Neutrophil (primary cell): ENCODE measurements around the gene PTPRS.
"Not testable (repeated sequence)": the region's sequence is repeated elsewhere in the genome, so short reads cannot be mapped to it uniquely, and the experiment has no call there.

ENCODE experiments used
- H3K27ac ChIP-seq: fragments of 200-600 bp; sonication (generic); 2 replicates; pipeline ENCODE4 v1.5.1; 2016; ENCODE audit warnings: mild to moderate bottlenecking, moderate library complexity
- H3K27me3 ChIP-seq: fragments of 200-600 bp; sonication (generic); 2 replicates; pipeline ENCODE4 v1.6.0; 2016; ENCODE audit warnings: mild to moderate bottlenecking
- H3K36me3 ChIP-seq: fragments of 200-600 bp; sonication (generic); 2 replicates; pipeline ENCODE4 v1.5.1; 2017
- H3K4me1 ChIP-seq, 2 experiments: fragments of 200-600 bp in 1 of 2; sonication (generic) in 1 of 2; 1 replicate in 1 of 2; 2 replicates in 1 of 2; pipeline versions ENCODE4 v1.5.1 to v1.6.1; 2013 to 2016; ENCODE audit warnings: low read depth in 1 of 2, low read length in 1 of 2, mild to moderate bottlenecking in 1 of 2, moderate library complexity in 1 of 2; ENCODE audit not compliant: control insufficient read depth in 1 of 2, insufficient read depth in 1 of 2
- H3K4me3 ChIP-seq, 2 experiments: fragments of 200-600 bp in 1 of 2; sonication (generic) in 1 of 2; 1 replicate in 1 of 2; 2 replicates in 1 of 2; pipeline ENCODE4 v1.5.1; 2013 to 2016; ENCODE audit warnings: low read depth in 1 of 2, low read length in 1 of 2, mild to moderate bottlenecking in 1 of 2, moderate library complexity in 1 of 2
- H3K9me3 ChIP-seq: fragments of 200-600 bp; sonication (generic); 2 replicates; pipeline ENCODE4 v1.5.1; 2016
- TF ChIP-seq, protein P1 (sequence below): fragments of 200-600 bp; sonication (generic); IDR thresholded peaks from 2 replicates; pipeline ENCODE4 v1.5.1; 2016; ENCODE audit warnings: antibody characterized with exemption

The PTPRS gene

DNA sequence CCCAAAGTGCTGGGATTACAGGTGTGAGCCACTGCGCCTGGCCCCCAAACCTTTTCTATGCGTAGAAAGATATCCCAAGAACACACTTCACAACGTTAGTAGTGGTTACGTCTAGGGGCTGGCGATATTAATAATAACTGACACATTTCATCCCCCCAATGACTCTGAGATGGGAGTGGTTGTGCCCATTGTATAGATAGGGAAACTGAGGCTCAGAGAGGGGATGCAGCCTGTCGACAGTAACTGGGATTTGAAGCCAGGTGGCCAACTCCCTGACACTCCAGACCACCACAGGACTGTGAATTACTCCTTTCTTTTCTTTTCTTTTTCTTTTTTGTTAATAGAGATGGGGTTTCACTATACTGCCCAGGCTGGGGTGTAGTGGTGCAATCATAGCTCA lies 25.3 kb upstream of the PTPRS start:
- TF ChIP-seq, protein P1, sequence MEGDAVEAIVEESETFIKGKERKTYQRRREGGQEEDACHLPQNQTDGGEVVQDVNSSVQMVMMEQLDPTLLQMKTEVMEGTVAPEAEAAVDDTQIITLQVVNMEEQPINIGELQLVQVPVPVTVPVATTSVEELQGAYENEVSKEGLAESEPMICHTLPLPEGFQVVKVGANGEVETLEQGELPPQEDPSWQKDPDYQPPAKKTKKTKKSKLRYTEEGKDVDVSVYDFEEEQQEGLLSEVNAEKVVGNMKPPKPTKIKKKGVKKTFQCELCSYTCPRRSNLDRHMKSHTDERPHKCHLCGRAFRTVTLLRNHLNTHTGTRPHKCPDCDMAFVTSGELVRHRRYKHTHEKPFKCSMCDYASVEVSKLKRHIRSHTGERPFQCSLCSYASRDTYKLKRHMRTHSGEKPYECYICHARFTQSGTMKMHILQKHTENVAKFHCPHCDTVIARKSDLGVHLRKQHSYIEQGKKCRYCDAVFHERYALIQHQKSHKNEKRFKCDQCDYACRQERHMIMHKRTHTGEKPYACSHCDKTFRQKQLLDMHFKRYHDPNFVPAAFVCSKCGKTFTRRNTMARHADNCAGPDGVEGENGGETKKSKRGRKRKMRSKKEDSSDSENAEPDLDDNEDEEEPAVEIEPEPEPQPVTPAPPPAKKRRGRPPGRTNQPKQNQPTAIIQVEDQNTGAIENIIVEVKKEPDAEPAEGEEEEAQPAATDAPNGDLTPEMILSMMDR = no peak
- Histone ChIP-seq H3K9me3 (no peaks in the 10 kb centered on the region), H3K27me3 (no peaks in the 10 kb centered on the region), H3K4me3 (no peak overlapping the region), H3K27ac (no peak overlapping the region), H3K4me1 (no peaks in the 10 kb centered on the region), H3K36me3 (no peaks in the 10 kb centered on the region)

DNA sequence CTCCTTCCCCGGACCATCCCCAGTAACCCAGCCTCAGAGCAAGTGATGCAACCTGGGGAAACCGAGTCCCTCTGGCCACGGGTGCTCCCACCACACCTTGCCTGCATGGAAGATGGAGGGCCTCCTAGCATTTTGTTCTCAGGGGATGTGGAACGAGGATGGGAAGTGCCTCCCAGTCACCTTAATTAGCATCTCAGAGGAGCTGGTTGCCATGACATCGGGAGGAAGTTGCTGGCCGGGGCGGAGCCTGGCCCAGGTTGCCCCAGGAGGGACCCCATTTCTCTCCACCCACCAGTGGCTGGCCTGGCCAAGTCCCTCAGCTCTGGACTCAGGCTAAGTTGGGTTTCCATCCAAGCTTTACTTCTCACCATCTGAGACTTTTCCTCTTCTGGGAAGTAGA lies 24.1 kb upstream of the PTPRS start:
- no peaks in the 10 kb centered on the region for H3K36me3 ChIP-seq
- no peaks in the 10 kb centered on the region for H3K4me1 ChIP-seq
- H3K9me3 ChIP-seq = no peaks in the 10 kb centered on the region
- TF ChIP-seq, protein P1 = no peak
- H3K27ac ChIP-seq = no peak overlapping the region
- peaks cover 7% of the 10 kb centered on the region for H3K27me3 ChIP-seq
- H3K4me3 ChIP-seq = no peak overlapping the region

DNA sequence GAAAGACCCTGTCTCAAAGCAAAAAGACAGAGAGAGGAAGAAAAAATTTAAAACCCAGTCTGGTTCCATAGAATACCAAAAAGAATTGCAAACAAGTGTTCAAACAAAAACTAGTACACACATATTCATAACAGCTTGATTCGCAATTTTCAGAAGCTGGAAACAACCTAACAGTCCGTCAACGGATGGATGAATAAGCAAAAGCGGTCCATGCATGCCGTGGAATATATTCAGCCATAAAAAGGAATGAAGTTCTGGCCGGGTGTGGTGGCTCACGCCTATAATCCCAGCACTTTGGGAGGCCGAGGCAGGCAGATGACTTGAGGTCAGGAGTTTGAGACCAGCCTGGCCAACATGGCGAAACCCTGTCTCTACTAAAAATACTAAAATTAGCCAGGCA lies 21.2 kb upstream of the PTPRS start:
- not testable (repeated sequence) for H3K4me3 ChIP-seq, H3K9me3 ChIP-seq, H3K27ac ChIP-seq, H3K36me3 ChIP-seq, H3K4me1 ChIP-seq
- peaks cover 18% of the 10 kb centered on the region for H3K27me3 ChIP-seq

DNA sequence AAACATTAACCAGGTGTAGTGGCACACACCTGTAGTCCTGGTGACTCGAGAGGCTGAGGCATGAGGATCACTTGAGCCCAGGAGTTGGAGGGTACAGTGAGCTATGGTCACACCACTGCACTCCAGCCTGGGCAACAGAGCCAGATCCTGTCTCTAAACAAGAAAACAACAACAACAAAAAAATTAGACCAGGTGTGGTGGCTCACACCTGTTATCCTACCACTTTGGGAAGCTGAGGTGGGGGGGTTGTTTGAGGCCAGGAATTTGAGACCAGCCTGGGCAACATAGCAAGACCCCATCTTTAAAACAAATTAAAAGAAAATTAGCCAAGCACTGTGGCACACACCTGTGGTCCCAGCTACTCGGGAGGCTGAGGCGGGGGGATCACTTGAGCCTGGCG lies 20.8 kb upstream of the PTPRS start:
- Histone ChIP-seq H3K4me1 (no peaks in the 10 kb centered on the region), H3K27me3 (peaks cover 18% of the 10 kb centered on the region), H3K27ac (no peak overlapping the region), H3K36me3 (no peaks in the 10 kb centered on the region), H3K9me3 (no peaks in the 10 kb centered on the region), H3K4me3 (no peak overlapping the region)
- TF ChIP-seq, protein P1 = no peak

DNA sequence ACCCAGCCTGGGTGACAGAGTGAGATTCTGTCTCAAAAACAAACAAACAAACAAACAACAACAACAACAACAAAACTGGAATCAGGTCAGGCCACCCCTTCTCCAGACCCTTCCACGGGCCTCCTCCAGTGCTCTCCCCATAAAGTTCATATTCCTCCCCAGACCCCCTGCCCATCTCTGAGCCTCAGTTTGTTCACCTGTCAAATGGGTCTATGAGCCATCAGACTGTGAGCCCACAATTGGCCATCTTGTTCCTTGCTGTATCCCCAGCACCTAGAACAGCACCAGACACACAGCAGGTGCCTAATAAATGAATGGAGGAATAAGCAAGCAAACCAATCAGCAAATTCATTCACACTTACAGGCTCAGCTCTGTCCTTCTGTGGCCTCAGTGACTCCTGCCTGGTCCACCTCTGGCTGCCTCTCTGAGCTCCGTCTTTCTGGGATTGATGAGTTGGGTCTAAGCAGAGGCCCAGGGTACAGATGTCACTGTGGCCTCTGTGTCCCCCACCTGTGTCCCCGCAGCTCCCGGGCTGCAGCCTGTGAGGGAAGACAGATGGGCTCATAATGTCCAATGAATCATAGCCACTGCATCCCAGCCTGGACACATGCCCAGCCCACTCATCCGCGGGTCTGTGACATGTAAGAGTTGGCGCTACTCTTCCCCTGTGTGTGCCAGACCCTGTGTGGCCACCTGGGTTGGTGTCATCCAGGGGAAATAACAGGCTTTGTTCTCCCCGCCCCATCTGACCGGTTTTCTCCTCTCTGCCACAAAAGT lies 19.6 kb upstream of the PTPRS start:
- Histone ChIP-seq H3K4me1 (no peaks in the 10 kb centered on the region), H3K27me3 (peaks cover 21% of the 10 kb centered on the region), H3K27ac (no peak overlapping the region), H3K36me3 (no peaks in the 10 kb centered on the region), H3K9me3 (no peaks in the 10 kb centered on the region), H3K4me3 (no peak overlapping the region)
- TF ChIP-seq, protein P1 = no peak

DNA sequence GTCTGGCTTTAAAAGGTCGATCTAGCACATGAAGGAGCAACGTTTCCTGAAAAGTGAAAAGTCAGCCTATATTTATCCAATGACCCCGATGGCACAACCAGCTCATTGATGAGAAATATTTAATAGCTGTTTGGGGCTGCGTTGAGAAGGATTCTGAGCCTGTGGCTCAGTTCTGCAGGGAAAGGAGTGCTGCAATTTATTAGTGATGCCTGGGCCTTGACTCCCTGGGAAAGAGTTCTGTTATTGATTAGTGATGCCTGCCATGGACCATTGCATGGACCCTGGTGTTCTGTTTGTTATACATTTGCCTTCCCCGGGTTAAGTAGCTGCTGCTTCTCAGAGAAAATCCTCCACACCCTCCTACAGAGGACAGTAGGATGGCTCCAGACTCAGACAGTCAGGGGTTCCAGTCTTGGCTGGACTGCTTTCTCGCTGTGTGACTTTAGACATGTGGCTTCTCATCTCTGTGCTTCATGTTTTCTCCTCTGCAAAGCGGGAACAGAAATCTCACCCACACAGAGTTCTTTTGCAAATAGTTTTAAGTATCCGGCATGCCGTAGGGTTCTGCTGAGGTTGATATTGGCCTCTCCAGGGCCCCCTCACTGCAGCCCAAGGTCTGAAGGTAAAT lies 17.7 kb upstream of the PTPRS start:
- TF ChIP-seq, protein P1 = no peak
- Histone ChIP-seq H3K36me3 (no peaks in the 10 kb centered on the region), H3K4me1 (no peaks in the 10 kb centered on the region), H3K4me3 (no peak overlapping the region), H3K9me3 (no peaks in the 10 kb centered on the region), H3K27me3 (peaks cover 29% of the 10 kb centered on the region), H3K27ac (no peak overlapping the region)
